Measurements from ENCODE around the gene SRBD1. TPM values are rescaled to one million over a fixed set of nuclear protein-coding genes. Genes with fewer than 3 reads are reported as not detected.

Gene SRBD1
- total RNA-seq, 1 donor from 2014 or later: 18.3 TPM

- Mint-ChIP-seq H3K27me3 (ENCODE audit: insufficient read depth) (peaks cover 32% of the 10 kb centered on the region), H3K9me3 (no peaks in the 10 kb centered on the region), H3K4me1 (ENCODE audit: low read depth) (peaks cover 24% of the 10 kb centered on the region), H3K36me3 (ENCODE audit: low read depth) (peaks cover 2% of the 10 kb centered on the region), H3K27ac (no peak overlapping the region), H3K4me3 (peak overlapping the region; percentile 39)
- no peak for DNase-seq (ENCODE audit: low spot score)
- intact Hi-C loops (cut with micrococcal nuclease): loop anchor here (10.0 kb wide), 1 partner anchor 717 kb away; no protein-coding TSS in a partner anchor
Measured at GRCh38 chr2:45647986-45648520, 37.0 kb upstream of the SRBD1 start.

GRCh38 chr2:45647356-45647755, 36.3 kb upstream of the SRBD1 start:
- no peaks in the 10 kb centered on the region for H3K9me3 Mint-ChIP-seq
- peaks cover 2% of the 10 kb centered on the region for H3K36me3 Mint-ChIP-seq (ENCODE audit: low read depth)
- no peak overlapping the region for H3K27ac Mint-ChIP-seq
- DNase-seq (ENCODE audit: low spot score): no peak
- peaks cover 17% of the 10 kb centered on the region for H3K4me1 Mint-ChIP-seq (ENCODE audit: low read depth)
- peaks cover 25% of the 10 kb centered on the region for H3K27me3 Mint-ChIP-seq (ENCODE audit: insufficient read depth)
- intact Hi-C loops (cut with micrococcal nuclease): loop anchor here (10.0 kb wide), 1 partner anchor 717 kb away; no protein-coding TSS in a partner anchor
- no peak overlapping the region for H3K4me3 Mint-ChIP-seq

GRCh38 chr2:45646289-45646688, 35.2 kb upstream of the SRBD1 start:
- intact Hi-C loops (cut with micrococcal nuclease): loop anchor here (10.0 kb wide), 1 partner anchor 719 kb away; no protein-coding TSS in a partner anchor
- Mint-ChIP-seq H3K27ac (no peak overlapping the region), H3K4me1 (ENCODE audit: low read depth) (peaks cover 13% of the 10 kb centered on the region), H3K9me3 (no peaks in the 10 kb centered on the region), H3K4me3 (no peak overlapping the region), H3K36me3 (ENCODE audit: low read depth) (peaks cover 2% of the 10 kb centered on the region), H3K27me3 (ENCODE audit: insufficient read depth) (peaks cover 29% of the 10 kb centered on the region)
- DNase-seq (ENCODE audit: low spot score): no peak

- intact Hi-C loops (cut with micrococcal nuclease): loop anchor here (1.0 to 10.0 kb wide), 4 partner anchors 134 to 721 kb away; no protein-coding TSS in a partner anchor
- Mint-ChIP-seq H3K4me1 (ENCODE audit: low read depth) (peaks cover 10% of the 10 kb centered on the region), H3K4me3 (peak overlapping the region; percentile 70), H3K36me3 (ENCODE audit: low read depth) (no peaks in the 10 kb centered on the region), H3K27ac (no peak overlapping the region), H3K9me3 (no peaks in the 10 kb centered on the region), H3K27me3 (ENCODE audit: insufficient read depth) (peaks cover 32% of the 10 kb centered on the region)
- DNase-seq (ENCODE audit: low spot score): peak; percentile 67
Measured at GRCh38 chr2:45643543-45644542, 32.8 kb upstream of the SRBD1 start.

- H3K9me3 Mint-ChIP-seq: no peaks in the 10 kb centered on the region
- H3K27ac Mint-ChIP-seq: no peak overlapping the region
- H3K4me1 Mint-ChIP-seq (ENCODE audit: low read depth): peaks cover 10% of the 10 kb centered on the region
- intact Hi-C loops (cut with micrococcal nuclease): loop anchor here (1.0 to 10.0 kb wide), 4 partner anchors 135 to 722 kb away; no protein-coding TSS in a partner anchor
- peaks cover 32% of the 10 kb centered on the region for H3K27me3 Mint-ChIP-seq (ENCODE audit: insufficient read depth)
- DNase-seq (ENCODE audit: low spot score): no peak
- peak overlapping the region; percentile 70 for H3K4me3 Mint-ChIP-seq
- H3K36me3 Mint-ChIP-seq (ENCODE audit: low read depth): no peaks in the 10 kb centered on the region
Measured at GRCh38 chr2:45643095-45643494, 32.0 kb upstream of the SRBD1 start.

- Mint-ChIP-seq H3K4me3 (no peak overlapping the region), H3K9me3 (no peaks in the 10 kb centered on the region), H3K27ac (no peak overlapping the region), H3K36me3 (ENCODE audit: low read depth) (no peaks in the 10 kb centered on the region), H3K4me1 (ENCODE audit: low read depth) (peaks cover 15% of the 10 kb centered on the region), H3K27me3 (ENCODE audit: insufficient read depth) (peaks cover 28% of the 10 kb centered on the region)
- DNase-seq (ENCODE audit: low spot score): no peak
- intact Hi-C loops (cut with micrococcal nuclease): loop anchor here (5.0 to 10.0 kb wide), 2 partner anchors 212 to 724 kb away; no protein-coding TSS in a partner anchor
Measured at GRCh38 chr2:45640576-45640975, 29.5 kb upstream of the SRBD1 start.

- no peak overlapping the region for H3K4me3 Mint-ChIP-seq
- H3K4me1 Mint-ChIP-seq (ENCODE audit: low read depth): peaks cover 10% of the 10 kb centered on the region
- H3K9me3 Mint-ChIP-seq: no peaks in the 10 kb centered on the region
- H3K27ac Mint-ChIP-seq: no peak overlapping the region
- no peaks in the 10 kb centered on the region for H3K36me3 Mint-ChIP-seq (ENCODE audit: low read depth)
- no peak for DNase-seq (ENCODE audit: low spot score)
- H3K27me3 Mint-ChIP-seq (ENCODE audit: insufficient read depth): peaks cover 39% of the 10 kb centered on the region
- intact Hi-C loops (cut with micrococcal nuclease): no loop called here
Measured at GRCh38 chr2:45637440-45637839, 26.4 kb upstream of the SRBD1 start.

GRCh38 chr2:45636008-45636407, 24.9 kb upstream of the SRBD1 start:
- Mint-ChIP-seq H3K4me1 (ENCODE audit: low read depth) (peaks cover 7% of the 10 kb centered on the region), H3K27me3 (ENCODE audit: insufficient read depth) (peaks cover 36% of the 10 kb centered on the region), H3K27ac (no peak overlapping the region), H3K4me3 (no peak overlapping the region), H3K9me3 (no peaks in the 10 kb centered on the region), H3K36me3 (ENCODE audit: low read depth) (no peaks in the 10 kb centered on the region)
- intact Hi-C loops (cut with micrococcal nuclease): no loop called here
- DNase-seq (ENCODE audit: low spot score): no peak

- peaks cover 41% of the 10 kb centered on the region for H3K27me3 Mint-ChIP-seq (ENCODE audit: insufficient read depth)
Measured at GRCh38 chr2:45634223-45634622, 23.2 kb upstream of the SRBD1 start.

GRCh38 chr2:45631955-45632354, 20.9 kb upstream of the SRBD1 start:
- intact Hi-C loops (cut with micrococcal nuclease): no loop called here
- no peaks in the 10 kb centered on the region for H3K36me3 Mint-ChIP-seq (ENCODE audit: low read depth)
- H3K27me3 Mint-ChIP-seq (ENCODE audit: insufficient read depth): peaks cover 44% of the 10 kb centered on the region
- no peaks in the 10 kb centered on the region for H3K9me3 Mint-ChIP-seq
- no peak overlapping the region for H3K27ac Mint-ChIP-seq
- no peak for DNase-seq (ENCODE audit: low spot score)
- no peaks in the 10 kb centered on the region for H3K4me1 Mint-ChIP-seq (ENCODE audit: low read depth)
- no peak overlapping the region for H3K4me3 Mint-ChIP-seq

More at GRCh38 chr2:45634223-45634622, 23.2 kb upstream of the SRBD1 start:
- H3K4me1 Mint-ChIP-seq (ENCODE audit: low read depth): peaks cover 5% of the 10 kb centered on the region
- no peaks in the 10 kb centered on the region for H3K36me3 Mint-ChIP-seq (ENCODE audit: low read depth)
- no peak overlapping the region for H3K27ac Mint-ChIP-seq
- H3K9me3 Mint-ChIP-seq: no peaks in the 10 kb centered on the region
- intact Hi-C loops (cut with micrococcal nuclease): no loop called here
- H3K4me3 Mint-ChIP-seq: no peak overlapping the region
- no peak for DNase-seq (ENCODE audit: low spot score)

GRCh38 chr2:45631319-45631718, 20.3 kb upstream of the SRBD1 start:
- no peak overlapping the region for H3K27ac Mint-ChIP-seq

GRCh38 chr2:45629971-45630370, 18.9 kb upstream of the SRBD1 start:
- Mint-ChIP-seq H3K27ac (no peak overlapping the region), H3K4me3 (no peak overlapping the region), H3K36me3 (ENCODE audit: low read depth) (no peaks in the 10 kb centered on the region), H3K9me3 (no peaks in the 10 kb centered on the region), H3K4me1 (ENCODE audit: low read depth) (no peaks in the 10 kb centered on the region), H3K27me3 (ENCODE audit: insufficient read depth) (peaks cover 39% of the 10 kb centered on the region)
- intact Hi-C loops (cut with micrococcal nuclease): no loop called here
- DNase-seq (ENCODE audit: low spot score): no peak

More at GRCh38 chr2:45631319-45631718, 20.3 kb upstream of the SRBD1 start:
- intact Hi-C loops (cut with micrococcal nuclease): no loop called here
- Mint-ChIP-seq H3K4me3 (no peak overlapping the region), H3K4me1 (ENCODE audit: low read depth) (no peaks in the 10 kb centered on the region), H3K9me3 (no peaks in the 10 kb centered on the region), H3K27me3 (ENCODE audit: insufficient read depth) (peaks cover 44% of the 10 kb centered on the region), H3K36me3 (ENCODE audit: low read depth) (no peaks in the 10 kb centered on the region)
- DNase-seq (ENCODE audit: low spot score): no peak

- no peak for DNase-seq (ENCODE audit: low spot score)
Measured at GRCh38 chr2:45627911-45628310, 16.8 kb upstream of the SRBD1 start.

More at GRCh38 chr2:45627911-45628310, 16.8 kb upstream of the SRBD1 start:
- Mint-ChIP-seq H3K9me3 (no peaks in the 10 kb centered on the region), H3K36me3 (ENCODE audit: low read depth) (no peaks in the 10 kb centered on the region), H3K27me3 (ENCODE audit: insufficient read depth) (peaks cover 42% of the 10 kb centered on the region), H3K4me1 (ENCODE audit: low read depth) (peaks cover 1% of the 10 kb centered on the region), H3K4me3 (no peak overlapping the region), H3K27ac (no peak overlapping the region)
- intact Hi-C loops (cut with micrococcal nuclease): no loop called here

All from activated T-helper 1 cell treated with anti-CD3 and anti-CD28 coated beads, Interleukin-12 subunit alpha, Interleukin-12 subunit beta, Interleukin-2, Interleukin-4 antibody, amounts not matched to agents 30 ng/mL and 10 ng/mL and 1 ng/mL, durations not matched to agents 14 hours and 24 hours and 36 hours (primary cell).